DOHH2 (cell line): ENCODE measurements around the gene ASPHD1.

Experiments
- CTCF ChIP-seq: fragments of 200-600 bp; sonication (generic); IDR thresholded peaks from one replicate; pipeline ENCODE4 v1.5.1; 2014; ENCODE audit warnings: antibody characterized with exemption, mild to moderate bottlenecking, low read depth, low read length; ENCODE audit not compliant: poor library complexity, severe bottlenecking
- EZH2phosphoT487 ChIP-seq: fragments of 200-600 bp; sonication (generic); IDR thresholded peaks from 2 replicates; pipeline ENCODE4 v1.6.1; 2017; ENCODE audit warnings: borderline replicate concordance, mild to moderate bottlenecking, antibody characterized with exemption, low read length, moderate library complexity, mixed read lengths

DNA sequence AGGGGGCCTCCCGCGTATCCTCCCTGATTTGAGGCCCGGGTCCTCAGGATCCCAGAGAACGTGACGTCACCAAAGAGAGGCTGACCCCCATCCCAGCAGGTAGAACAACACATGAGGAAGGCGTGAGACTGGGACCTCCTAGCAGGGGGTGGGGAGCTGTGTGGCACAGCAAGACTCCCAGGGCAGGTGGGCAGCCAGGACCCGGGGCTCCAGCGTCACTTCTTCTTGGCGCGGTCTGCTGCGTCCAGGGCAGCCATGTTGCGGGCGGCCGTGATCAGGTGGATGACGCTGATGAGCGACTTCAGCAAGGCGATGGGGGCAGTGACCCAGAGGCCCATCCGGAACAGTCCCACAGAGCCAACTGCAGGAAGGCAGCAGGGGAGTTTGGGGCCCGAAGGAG lies 41.3 kb upstream of the ASPHD1 start:
- TF ChIP-seq CTCF (no peak), EZH2phosphoT487 (no peak)
